Muscle layer of duodenum (tissue), 2 donors: ENCODE data around the gene NCMAP.

ENCODE experiments used
- H3K27ac ChIP-seq: one replicate; pipeline ENCODE4 v1.7.0; 2013; ENCODE audit warnings: mild to moderate bottlenecking, low read length
- H3K27me3 ChIP-seq: one replicate; pipeline ENCODE4 v1.7.0; 2013; ENCODE audit warnings: low read depth, mild to moderate bottlenecking, control low read depth, low read length
- H3K36me3 ChIP-seq, 2 donors: one replicate each; pipeline ENCODE4 v1.7.0; 2013; ENCODE audit warnings: low read length in 2 of 2, control low read depth in 1 of 2, mild to moderate bottlenecking in 1 of 2; ENCODE audit not compliant: insufficient read depth in 2 of 2, control insufficient read depth in 1 of 2
- H3K4me1 ChIP-seq, 2 donors: one replicate each; pipeline ENCODE4 v1.7.0; 2013; ENCODE audit warnings: low read length in 2 of 2, mild to moderate bottlenecking in 2 of 2, control low read depth in 1 of 2, moderate library complexity in 1 of 2; ENCODE audit not compliant: insufficient read depth in 2 of 2, control insufficient read depth in 1 of 2
- H3K4me3 ChIP-seq, 2 donors: one replicate each; pipeline ENCODE4 v1.7.0; 2013; ENCODE audit warnings: low read length in 2 of 2, low read depth in 1 of 2, mild to moderate bottlenecking in 1 of 2
- H3K9me3 ChIP-seq, 2 donors: one replicate each; pipeline ENCODE4 v1.7.0; 2013; ENCODE audit warnings: low read length in 2 of 2, control low read depth in 1 of 2, mild to moderate bottlenecking in 1 of 2; ENCODE audit not compliant: control insufficient read depth in 1 of 2
- donor health status: healthy.

The NCMAP gene

DNA sequence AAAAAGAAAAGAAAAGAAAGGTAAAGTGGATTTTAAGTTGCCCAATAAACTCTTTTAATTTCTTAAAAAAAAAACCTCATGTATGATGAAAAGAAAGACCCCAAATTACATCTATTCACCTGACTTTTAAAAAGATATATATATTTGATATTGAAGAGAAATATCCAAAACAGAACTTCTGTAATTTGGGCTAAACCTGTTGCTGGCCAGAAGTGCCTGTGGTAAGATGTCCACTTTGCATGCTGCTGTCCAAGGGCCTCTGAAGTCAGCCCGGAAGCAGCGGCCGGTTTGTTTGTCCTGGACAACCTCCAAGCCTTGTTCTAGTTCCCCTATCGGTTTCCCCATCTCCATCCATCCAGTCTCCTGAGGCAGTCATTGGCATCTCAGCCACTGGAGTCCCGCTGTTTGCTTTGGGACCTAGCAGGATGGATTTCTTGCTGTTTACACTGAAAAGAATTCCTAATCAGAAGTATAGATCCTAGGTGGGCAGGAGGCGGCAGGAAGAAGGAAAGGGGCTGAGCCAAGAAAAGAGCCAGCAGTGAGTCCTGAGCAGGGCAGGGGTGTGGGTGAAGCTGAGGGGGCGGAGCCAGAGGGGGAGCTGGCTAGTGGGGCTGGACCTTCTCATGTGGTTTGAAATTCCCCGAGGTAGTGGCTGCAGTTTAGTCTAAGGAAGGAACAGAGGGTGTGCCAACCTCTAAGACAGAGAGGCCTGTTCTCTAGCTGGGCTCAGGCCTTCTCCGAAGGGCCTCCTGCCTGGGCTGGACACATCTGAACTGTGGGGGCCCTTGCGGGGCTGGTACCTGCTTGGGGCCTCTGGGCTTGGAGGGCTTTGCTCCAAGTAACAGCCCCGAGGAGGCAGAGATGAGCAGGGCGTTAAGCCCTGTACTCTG, 3.3 kb downstream of the NCMAP start:
- peaks cover 3 to 4% of the 10 kb centered on the region in 2 donors for H3K4me1 ChIP-seq
- H3K36me3 ChIP-seq = no peaks in the 10 kb centered on the region
- no peak overlapping the region for H3K4me3 ChIP-seq
- peaks cover 13% of the 10 kb centered on the region for H3K27me3 ChIP-seq
- H3K27ac ChIP-seq = no peak overlapping the region
- H3K9me3 ChIP-seq = no peaks in the 10 kb centered on the region

DNA sequence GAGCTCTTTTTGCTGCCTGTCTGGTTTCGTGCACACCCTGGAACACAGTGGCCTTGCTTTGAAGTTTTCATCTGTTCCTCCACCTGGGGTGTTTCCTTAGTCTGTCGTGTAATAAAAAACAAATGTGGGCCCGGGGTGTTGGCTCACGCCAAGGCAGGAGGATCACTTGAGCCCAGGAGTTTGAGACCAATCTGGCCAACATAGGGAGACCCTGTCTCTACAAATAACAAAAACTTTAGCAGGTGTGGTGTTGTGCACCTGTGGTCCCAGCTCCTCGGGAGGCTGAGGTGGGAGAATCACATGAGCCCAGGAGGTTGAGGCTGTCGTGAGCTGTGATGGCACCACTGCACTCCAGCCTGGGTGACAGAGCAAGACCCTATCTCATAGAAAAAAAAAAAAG, 4.5 kb downstream of the NCMAP start:
- peaks cover 3 to 4% of the 10 kb centered on the region in 2 donors for H3K4me1 ChIP-seq
- no peak overlapping the region for H3K4me3 ChIP-seq
- H3K27me3 ChIP-seq = peaks cover 8% of the 10 kb centered on the region
- no peak overlapping the region for H3K27ac ChIP-seq
- no peaks in the 10 kb centered on the region for H3K36me3 ChIP-seq
- H3K9me3 ChIP-seq = no peaks in the 10 kb centered on the region

DNA sequence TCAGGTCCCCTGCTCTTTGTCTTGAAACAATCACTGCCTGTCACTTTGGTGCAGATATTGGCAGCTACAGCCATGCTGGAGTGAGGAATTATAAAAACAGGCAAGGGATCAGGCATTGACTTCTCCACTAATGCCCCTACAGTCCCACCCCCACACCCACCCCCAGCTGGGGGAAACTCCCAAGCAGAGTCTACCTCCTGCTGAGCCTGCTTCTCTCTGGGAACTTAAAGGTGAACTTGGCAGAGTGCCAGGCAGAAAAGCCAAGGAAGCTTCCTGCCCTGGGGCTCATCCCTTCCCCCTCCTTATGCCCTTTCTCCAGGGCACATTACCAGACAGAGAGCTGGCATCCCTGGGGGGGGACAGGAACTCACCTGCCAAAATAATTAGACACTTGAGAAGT, 6.7 kb downstream of the NCMAP start:
- Histone ChIP-seq H3K27ac (no peak overlapping the region), H3K4me3 (no peak overlapping the region), H3K9me3 (no peaks in the 10 kb centered on the region), H3K36me3 (no peaks in the 10 kb centered on the region), H3K4me1 (peaks cover 3 to 4% of the 10 kb centered on the region in 2 donors), H3K27me3 (no peaks in the 10 kb centered on the region)

DNA sequence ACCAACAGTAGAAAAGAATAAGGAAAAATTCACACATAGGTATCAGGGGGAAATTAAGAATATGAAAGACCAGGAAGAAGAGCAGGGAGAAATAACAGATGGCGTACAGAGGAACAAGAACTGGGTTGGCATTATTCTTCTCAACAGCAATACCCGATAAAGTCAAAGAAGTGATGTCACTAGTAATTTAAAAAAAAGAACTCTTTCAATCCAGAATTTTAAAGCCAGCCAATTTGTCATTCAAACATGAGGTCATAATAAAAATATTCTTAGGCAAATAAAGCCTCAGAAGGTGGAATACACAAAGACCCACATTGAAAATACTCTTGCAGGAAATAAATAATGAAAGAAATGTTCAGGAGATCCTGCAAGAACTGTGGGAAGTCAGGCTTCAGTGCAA, 8.8 kb downstream of the NCMAP start:
- H3K27ac ChIP-seq = no peak overlapping the region
- no peaks in the 10 kb centered on the region for H3K27me3 ChIP-seq
- H3K4me1 ChIP-seq = no peaks in the 10 kb centered on the region
- no peaks in the 10 kb centered on the region for H3K9me3 ChIP-seq
- H3K4me3 ChIP-seq = no peak overlapping the region
- no peaks in the 10 kb centered on the region for H3K36me3 ChIP-seq

DNA sequence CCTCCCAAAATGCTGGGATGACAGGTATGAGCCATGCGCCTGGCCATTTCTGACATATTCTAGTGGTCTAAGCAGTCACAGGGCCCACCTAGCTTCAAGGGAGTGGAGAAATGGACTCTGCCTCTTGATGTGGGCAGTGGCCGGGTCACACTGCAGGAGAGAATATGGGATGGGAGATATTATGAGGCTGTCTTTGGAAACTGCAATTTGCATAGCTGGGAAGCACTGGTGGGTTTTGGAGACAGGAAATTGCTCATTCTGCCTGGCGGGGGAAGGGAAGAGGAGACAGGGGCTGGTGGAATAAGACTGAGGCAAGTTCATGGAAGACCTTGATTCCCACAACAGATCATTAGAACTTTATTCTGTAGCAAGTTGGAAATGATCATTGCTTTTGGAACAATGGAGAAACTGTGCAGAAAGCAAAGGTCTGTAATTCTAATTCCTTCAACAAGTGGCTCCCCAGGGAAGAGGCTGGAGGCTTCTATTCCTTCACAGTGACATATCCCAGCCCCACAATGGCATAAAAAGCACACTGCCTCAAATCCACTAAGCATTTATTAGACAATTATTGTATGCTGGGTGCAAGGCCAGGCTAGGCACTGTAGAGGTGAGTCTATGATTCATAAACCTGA, 10.5 kb downstream of the NCMAP start:
- Histone ChIP-seq H3K27ac (no peak overlapping the region), H3K27me3 (no peaks in the 10 kb centered on the region), H3K4me3 (no peak overlapping the region), H3K36me3 (no peaks in the 10 kb centered on the region), H3K4me1 (no peaks in the 10 kb centered on the region), H3K9me3 (no peaks in the 10 kb centered on the region)

DNA sequence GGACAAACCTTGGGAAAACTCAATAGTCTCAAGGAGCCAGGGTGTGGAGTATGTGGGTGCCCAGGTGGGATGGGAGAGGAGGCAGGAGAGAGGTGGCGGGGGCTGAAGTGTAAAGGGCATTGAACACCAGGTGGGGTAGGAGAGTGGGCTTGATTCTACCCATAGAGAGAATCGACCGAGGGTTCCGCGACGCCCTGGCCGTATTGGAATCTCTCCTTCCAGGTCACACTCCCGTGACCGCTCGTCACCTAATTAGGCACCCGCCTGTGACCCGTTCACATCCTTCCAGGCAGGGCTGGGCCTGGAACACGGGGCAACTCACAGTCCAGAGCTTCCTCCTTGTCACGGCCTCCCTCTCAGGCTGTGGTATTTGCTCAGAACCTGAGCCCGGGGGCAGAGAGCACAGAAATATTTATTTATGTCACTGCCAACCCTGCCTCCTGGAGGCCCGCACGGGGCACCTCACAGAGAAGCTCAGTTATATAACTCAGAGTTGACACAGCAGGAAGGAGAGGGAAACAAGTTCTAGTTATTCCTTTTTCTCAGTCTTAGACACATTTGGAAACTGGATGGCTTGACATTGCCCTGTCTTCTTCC, 12.0 kb downstream of the NCMAP start:
- H3K27me3 ChIP-seq = no peaks in the 10 kb centered on the region
- H3K4me1 ChIP-seq = no peaks in the 10 kb centered on the region
- H3K9me3 ChIP-seq = no peaks in the 10 kb centered on the region
- no peak overlapping the region for H3K4me3 ChIP-seq
- no peak overlapping the region for H3K27ac ChIP-seq
- H3K36me3 ChIP-seq = no peaks in the 10 kb centered on the region

DNA sequence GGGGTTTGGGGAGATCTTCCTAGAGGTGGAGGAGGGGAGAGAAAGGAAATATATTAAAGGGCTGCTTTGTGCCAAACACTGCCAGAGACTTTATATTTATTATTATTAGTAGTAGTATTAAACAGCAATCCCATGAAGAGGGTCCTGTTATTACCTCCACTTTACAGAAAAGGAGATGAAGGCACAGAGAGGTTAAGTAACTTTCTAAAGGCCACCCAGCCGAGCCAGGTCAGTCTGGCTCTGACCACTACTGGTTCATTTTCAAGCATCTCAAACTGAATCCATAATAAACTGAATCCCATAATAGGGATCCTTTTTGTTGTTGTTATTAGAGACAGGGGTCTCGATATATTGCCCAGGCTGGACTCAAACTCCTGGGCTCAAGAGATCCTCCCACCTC, 12.6 kb downstream of the NCMAP start:
- Histone ChIP-seq H3K4me1 (no peaks in the 10 kb centered on the region), H3K4me3 (no peak overlapping the region), H3K9me3 (no peaks in the 10 kb centered on the region), H3K36me3 (no peaks in the 10 kb centered on the region), H3K27me3 (no peaks in the 10 kb centered on the region), H3K27ac (no peak overlapping the region)

DNA sequence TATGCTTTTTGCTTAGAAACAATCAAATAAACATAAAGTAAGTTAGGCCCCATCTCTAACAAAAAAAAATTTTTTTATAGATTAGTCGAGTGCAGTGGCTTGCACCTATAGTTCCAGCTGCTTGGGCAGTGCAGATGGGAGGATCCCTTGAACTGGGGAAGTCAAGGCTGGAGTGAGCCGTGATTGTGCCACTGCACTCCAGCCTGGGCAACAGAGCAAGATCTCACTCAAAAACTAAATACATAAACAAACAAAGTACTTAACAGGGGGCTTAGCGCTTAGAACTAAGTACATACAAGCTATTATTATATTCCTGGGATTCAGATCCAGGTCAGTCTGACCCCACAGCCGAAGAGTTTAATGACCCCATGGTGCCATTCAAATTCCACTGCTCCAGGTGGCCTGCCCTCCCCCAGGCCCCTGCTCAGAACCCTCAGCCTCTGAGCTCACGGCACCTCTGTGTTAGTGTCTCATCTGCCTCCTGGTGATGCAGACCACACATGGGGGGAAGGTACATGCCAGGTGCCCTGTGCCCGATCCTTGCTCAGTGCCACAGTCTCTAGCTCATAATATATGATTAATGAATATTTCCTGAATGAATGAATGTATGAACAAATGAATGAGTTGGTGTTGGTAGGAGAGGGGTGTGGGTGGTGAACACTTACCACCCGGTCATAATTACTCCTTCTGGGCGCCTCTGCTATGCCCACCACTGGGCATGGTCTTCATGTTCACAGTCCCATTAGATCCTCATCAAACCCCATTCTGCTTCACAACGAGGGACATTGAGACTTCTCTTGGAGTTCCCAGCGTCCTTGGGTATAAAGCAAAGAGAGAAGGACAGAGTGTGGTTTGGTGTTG, 14.6 kb downstream of the NCMAP start:
- Histone ChIP-seq H3K27me3 (no peaks in the 10 kb centered on the region), H3K9me3 (no peaks in the 10 kb centered on the region), H3K4me1 (no peaks in the 10 kb centered on the region), H3K36me3 (no peaks in the 10 kb centered on the region), H3K27ac (no peak overlapping the region), H3K4me3 (no peak overlapping the region)

DNA sequence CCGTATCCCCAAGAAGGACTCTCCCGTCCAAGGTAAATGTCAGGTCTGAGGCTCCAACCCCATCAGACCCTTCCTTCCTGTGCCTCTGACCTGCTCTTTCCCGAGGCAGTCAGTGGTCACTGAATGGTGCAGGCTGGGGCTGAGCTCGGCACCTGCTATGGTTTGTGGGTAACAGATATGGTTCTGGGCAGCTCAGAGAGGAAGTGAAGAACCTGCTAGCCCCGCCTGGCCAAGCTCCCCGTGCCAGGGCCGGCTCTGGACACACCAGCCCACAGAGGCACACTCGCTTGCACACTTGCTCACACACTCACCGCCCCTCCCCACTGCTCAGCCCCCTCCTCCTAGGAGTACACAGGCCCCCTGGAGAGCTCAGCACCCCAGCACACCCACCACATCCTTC, 16.4 kb downstream of the NCMAP start:
- no peak overlapping the region for H3K4me3 ChIP-seq

DNA sequence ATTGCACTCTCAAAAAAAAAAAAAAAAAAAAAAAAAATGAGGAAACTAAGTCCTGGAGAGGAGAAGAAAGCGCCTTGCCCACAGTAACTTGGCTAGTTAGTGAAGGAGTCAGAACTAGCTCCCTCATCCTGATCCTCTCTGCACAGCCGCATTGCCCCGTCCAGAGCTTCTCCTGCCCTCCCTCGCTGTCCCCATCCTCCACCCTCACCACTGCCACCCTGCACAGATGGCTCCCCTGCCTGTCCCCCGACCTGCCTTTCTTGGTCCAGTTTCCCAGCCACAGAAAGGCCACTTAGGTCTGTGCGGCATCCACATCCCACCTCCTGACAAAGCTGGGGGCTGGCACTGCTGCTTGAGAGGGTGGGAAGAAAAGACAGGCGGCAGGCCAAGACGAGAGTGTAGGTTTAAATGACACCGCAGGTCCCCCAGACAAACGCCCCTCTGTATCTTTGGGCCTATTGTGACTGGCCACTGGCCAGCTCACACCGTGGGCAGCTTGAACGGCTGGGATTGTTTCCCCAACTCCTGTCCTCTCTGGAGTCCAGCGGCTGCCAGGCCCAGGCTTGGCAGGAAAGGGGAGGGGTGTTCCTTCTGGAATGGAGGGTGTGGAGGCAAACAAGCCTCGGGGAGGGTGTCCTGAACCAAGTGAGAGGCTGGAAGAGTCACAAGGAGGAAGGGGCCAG, 20.2 kb downstream of the NCMAP start:
- no peaks in the 10 kb centered on the region for H3K27me3 ChIP-seq
- no peak overlapping the region for H3K27ac ChIP-seq
- no peaks in the 10 kb centered on the region for H3K36me3 ChIP-seq
- H3K4me1 ChIP-seq = no peaks in the 10 kb centered on the region
- H3K4me3 ChIP-seq = no peak overlapping the region
- no peaks in the 10 kb centered on the region for H3K9me3 ChIP-seq

More for the DNA sequence above, 16.4 kb downstream of the NCMAP start:
- Histone ChIP-seq H3K4me1 (no peaks in the 10 kb centered on the region), H3K9me3 (no peaks in the 10 kb centered on the region), H3K27ac (no peak overlapping the region), H3K27me3 (no peaks in the 10 kb centered on the region), H3K36me3 (no peaks in the 10 kb centered on the region)
